HG03432 (cell line): ENCODE results near the gene ACTMAP.

Experiments used
- ATAC-seq: cut with Tn5 transposase; IDR thresholded peaks from one replicate; pipeline ENCODE4 v1.9.1; 2021; ENCODE audit warnings: mild to moderate bottlenecking, moderate library complexity; ENCODE audit not compliant: unreplicated experiment

The ACTMAP gene

DNA sequence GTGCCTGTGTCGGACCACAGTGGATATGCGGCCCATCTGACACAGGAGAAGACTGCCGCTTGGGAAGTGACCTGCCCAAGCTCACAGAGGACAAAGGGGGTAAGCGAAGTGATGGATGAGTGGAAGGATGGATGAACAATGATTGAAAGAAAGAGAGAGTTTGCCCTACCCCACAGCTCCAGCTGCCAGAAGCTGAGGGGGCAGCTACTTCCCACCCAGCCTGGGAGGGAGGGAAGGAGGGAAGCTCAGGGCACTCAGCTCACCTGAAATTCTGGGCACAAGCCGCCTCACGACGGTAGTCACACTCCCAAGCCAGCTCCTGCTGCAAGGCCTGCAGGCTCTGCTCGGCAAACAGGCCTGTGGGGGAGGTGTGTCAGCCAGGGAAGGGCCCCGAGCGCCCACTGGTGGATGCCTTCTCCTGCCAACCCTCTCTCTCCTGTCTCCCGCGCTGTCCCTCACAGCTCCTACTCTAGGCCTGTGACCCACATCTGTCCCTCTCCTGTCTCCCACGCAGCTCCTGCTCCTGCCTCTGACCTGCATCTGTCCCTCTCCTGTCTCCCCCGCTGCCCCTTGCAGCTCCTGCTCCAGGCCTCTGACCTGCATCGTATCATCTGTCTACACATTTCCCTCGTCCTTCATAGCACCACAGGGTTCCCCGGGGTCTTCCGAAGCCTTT, 47.8 kb downstream of the ACTMAP start:
- no peak for ATAC-seq

DNA sequence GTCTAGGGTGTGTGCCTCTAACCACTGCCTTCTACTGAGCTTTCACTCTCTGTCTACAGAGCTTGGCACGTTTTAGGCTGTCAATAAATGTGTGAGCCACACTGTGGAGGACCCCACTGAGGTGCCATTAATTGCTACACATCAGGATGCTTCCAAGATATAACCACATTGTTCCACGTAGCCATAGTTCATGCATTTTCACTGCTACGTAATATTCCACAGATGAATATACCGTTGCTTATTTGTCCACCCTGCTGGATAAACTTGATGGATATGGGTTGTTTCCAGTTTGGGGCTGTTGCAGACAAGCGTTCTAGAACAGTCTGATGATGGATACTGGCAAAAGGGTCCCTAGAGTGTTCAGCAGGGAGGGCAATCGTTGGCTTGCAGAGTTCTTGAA, 48.5 kb downstream of the ACTMAP start:
- ATAC-seq: no peak

DNA sequence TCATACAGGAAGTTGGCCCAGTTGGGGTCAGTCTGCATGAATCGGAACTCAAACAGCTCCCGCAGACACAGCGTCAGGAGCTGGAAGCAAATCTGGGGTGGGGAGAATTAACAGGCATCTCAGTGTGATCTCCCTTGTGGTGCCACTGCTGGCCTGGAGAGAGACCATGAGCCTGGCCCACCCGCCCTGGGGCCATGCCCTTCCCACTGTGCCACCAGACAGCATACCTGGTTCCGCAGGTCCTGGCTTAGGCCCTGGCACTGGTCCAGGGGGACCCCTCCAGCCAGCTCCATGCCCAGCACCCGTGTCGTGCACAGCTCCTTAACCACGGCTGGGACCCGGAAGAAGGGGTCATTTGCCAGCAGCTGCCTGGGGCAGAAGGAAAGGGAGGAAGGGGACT, 50.2 kb downstream of the ACTMAP start:
- no peak for ATAC-seq

DNA sequence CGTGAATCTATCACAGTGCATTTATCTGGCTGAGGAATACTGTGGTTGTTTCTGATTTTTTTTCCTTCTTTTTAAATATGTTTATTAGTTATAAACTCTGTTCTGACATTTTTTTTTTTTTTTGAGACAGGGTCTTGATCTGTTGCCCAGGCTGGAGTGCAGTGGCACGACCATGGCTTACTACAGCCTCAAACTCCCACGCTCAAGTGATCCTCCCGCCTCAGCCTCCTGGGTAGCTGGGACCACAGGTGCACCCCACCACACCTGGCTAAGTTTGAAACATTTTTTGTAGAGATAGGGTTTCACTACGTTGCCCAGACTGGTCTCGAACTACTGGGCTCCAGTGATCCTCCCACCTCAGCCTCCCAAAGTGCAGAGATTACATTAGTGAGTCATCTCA, 53.3 kb downstream of the ACTMAP start:
- no peak for ATAC-seq

DNA sequence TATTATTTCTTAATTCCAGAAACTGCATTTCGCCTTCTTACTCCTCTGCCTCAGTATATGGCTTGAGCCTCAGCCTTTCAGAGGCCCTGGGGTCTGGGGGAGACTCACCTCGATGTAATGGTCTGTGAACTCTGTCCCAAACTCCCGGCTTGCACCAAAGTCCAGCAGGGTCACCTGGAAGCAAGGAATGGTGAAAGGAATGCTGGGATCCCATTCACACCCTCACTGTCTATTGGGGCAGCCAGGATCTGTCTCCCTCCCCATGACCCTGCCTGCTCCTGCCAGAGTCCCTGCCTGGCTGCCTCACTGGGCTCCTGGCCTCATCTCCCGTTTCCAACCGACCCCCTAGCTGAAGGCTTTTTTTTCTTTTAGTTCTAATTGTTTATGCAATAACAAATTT, 54.4 kb downstream of the ACTMAP start:
- no peak for ATAC-seq

DNA sequence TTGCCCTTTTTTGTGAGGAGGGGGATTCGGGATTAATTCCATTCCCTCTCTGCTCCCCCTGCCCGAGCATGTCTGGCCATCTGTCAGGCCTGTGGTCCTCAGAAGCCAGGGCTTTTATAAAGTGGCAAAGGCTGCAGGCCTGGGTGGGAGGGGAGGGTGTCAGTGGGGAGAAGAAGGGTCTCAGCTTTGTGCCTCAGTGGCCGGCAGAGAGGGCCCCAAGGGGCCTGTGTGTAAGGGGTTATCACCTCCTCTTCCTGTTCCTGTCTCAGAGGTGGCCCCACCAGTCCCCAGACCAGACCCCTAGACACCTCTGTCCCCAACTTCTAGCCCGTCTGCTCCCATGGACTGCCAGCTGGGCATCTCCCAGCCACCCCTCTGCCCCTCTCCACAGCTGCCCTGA, 56.4 kb downstream of the ACTMAP start:
- no peak for ATAC-seq

DNA sequence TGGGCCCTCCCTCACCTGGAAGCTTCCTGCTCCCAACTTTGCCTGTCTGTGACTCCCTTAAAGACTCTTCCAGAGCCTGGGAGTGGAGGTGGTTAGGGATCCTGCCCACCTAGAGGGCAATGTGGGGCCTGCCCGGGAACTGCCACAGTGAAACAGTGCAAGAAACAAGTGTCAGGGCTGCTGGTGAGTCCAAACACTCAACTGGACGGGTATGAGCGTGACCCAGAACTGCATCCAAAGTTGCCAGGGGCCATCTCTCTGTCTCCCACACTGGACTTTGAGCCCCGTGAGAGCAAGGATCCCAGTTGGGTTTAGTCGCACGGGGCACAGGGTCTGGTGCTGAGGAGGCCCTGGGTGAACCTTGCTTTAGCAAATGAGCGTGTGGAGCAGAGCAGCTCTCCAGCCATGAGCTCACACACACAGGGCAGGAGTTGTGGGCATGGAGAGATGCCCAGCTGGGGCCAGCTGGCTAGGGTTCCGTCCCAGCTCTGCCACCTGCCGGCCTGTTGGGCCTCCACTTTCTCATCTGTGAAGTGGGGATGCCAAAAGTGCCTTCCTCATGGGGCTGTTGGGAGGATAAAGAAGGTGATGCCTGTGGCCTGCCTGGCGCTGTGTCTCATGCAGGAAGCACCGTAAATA, 57.0 kb downstream of the ACTMAP start:
- no peak for ATAC-seq

DNA sequence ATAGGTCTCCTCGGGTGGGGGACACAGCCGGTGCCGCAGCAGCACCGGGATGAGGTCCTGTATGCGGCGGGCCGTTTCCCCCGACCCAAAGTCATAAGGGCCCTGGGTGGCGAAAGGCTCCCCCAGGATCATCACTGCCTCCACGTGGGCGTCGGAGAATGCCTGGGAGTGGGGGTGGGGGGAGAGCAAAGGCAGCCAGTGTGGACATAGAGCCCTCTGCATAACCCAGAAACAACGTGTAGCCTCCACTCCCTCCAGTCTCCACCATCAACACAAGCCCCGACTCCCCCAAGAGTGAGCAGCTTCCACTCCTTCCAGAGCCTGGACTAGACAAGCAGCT, 58.1 kb downstream of the ACTMAP start:
- no peak for ATAC-seq

DNA sequence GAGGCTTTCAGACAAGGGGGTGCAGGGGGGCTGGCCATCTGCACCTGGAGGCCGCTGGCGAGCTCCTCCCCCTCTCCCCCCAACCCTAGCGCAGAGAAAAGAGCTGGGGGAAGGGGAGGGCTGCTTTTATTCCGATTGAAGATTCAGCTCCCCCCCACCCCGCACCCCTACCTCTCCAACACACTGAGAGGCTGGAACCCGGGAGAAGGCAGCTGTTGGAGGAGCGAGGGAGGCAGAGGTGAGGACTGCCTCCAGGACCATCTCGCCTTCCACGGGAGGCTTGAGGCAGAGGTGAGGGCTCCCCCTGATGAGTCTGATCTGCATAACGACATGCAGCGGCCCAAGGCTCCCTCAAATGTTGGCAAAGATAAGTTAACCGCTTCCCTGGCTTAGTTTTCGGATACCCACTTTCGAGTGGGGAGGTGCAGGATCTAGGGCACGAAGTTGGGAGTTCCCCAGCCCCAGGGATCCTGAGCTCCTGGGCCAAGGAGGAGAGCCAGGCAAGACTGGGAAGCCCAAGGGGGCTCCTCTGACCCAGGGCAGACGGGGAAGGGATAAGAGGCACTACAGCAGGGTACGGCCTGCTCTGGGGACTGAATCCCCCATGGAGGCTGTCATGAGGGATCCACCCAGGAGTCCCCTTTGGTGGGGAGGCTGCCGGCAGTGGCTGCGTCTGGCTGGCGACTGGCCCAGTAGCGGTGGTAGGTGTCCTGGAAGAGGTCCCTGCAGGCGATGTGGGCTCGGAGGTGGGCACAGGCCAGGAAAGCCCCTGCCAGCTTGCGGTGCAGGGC, 58.7 kb downstream of the ACTMAP start:
- ATAC-seq: no peak
